HEK293 (cell line): ENCODE data around the gene SPOUT1.

ENCODE experiments used
- CTCF ChIA-PET: fragments of 350-600 bp; formaldehyde crosslinking; extraction: SDS; loops from one replicate; lab custom pipeline; 2021; ENCODE audit warnings: antibody characterized with exemption; lab: Yijun Ruan, JAX
- POLR2A ChIA-PET: fragments of 300-600 bp; formaldehyde crosslinking; extraction: SDS; loops from one replicate; lab custom pipeline; 2020; ENCODE audit warnings: antibody characterized with exemption, inconsistent platforms; lab: Yijun Ruan, JAX
- H3K27ac ChIP-seq: fragments of 200-500 bp; sonication (Bioruptor generic); 2 replicates; pipeline ENCODE4 v1.5.1; 2014; ENCODE audit warnings: low read depth, low read length, control low read depth, inconsistent platforms; ENCODE audit errors: extremely low read depth
- H3K36me3 ChIP-seq, 2 experiments: fragments of 200-500 bp in 1 of 2; sonication (Bioruptor generic) in 1 of 2; 1 replicate in 1 of 2; 2 replicates in 1 of 2; pipeline ENCODE4 v1.5.1; 2014 to 2017; ENCODE audit warnings: inconsistent platforms in 2 of 2, low read length in 2 of 2; ENCODE audit not compliant: control insufficient read depth in 2 of 2, insufficient read depth in 1 of 2
- H3K4me1 ChIP-seq: fragments of 200-500 bp; sonication (Bioruptor generic); 2 replicates; pipeline ENCODE4 v1.5.1; 2014; ENCODE audit warnings: mild to moderate bottlenecking, low read length, inconsistent platforms; ENCODE audit not compliant: control insufficient read depth, insufficient read depth
- H3K4me3 ChIP-seq: 2 replicates; pipeline ENCODE4 v1.5.1; 2011; ENCODE audit warnings: low read depth, mild to moderate bottlenecking, control low read depth, low read length, moderate library complexity
- H3K9me3 ChIP-seq: fragments of 200-500 bp; sonication (Bioruptor generic); 2 replicates; pipeline ENCODE4 v1.5.1; 2014; ENCODE audit warnings: low read depth, low read length, inconsistent platforms; ENCODE audit not compliant: control insufficient read depth, insufficient read depth
- PRDM2 ChIP-seq: fragments of 450-650 bp; formaldehyde crosslinking; IDR thresholded peaks from 2 replicates; pipeline ENCODE4 v1.5.1; 2016; ENCODE audit warnings: missing biosample characterization, missing genetic modification characterization, borderline replicate concordance
- SALL2 ChIP-seq: fragments of 450-650 bp; formaldehyde crosslinking; IDR thresholded peaks from 2 replicates; pipeline ENCODE4 v1.5.0; 2017; ENCODE audit warnings: missing biosample characterization, mild to moderate bottlenecking, missing genetic modification characterization, borderline replicate concordance
- SCRT1 ChIP-seq: fragments of 450-650 bp; formaldehyde crosslinking; IDR thresholded peaks from 2 replicates; pipeline ENCODE4 v1.5.1; 2016; ENCODE audit warnings: missing biosample characterization, missing genetic modification characterization, borderline replicate concordance
- SP3 ChIP-seq: fragments of 450-650 bp; formaldehyde crosslinking; IDR thresholded peaks from 2 replicates; pipeline ENCODE4 v1.5.1; 2016; ENCODE audit warnings: missing biosample characterization, missing genetic modification characterization
- ZNF114 ChIP-seq: fragments of 450-650 bp; formaldehyde crosslinking; IDR thresholded peaks from 2 replicates; pipeline ENCODE4 v1.5.0; 2017; ENCODE audit warnings: missing biosample characterization, missing genetic modification characterization
- ZNF121 ChIP-seq: fragments of 450-650 bp; formaldehyde crosslinking; IDR thresholded peaks from 2 replicates; pipeline ENCODE4 v1.5.1; 2016; ENCODE audit warnings: missing biosample characterization, missing genetic modification characterization
- ZNF174 ChIP-seq: fragments of 450-650 bp; formaldehyde crosslinking; IDR thresholded peaks from 2 replicates; pipeline ENCODE4 v1.5.0; 2017; ENCODE audit warnings: missing biosample characterization, mild to moderate bottlenecking, missing genetic modification characterization
- ZNF2 ChIP-seq: fragments of 450-650 bp; formaldehyde crosslinking; IDR thresholded peaks from 2 replicates; pipeline ENCODE4 v1.5.1; 2016; ENCODE audit warnings: missing biosample characterization, missing genetic modification characterization
- ZNF26 ChIP-seq: fragments of 450-650 bp; formaldehyde crosslinking; IDR thresholded peaks from 2 replicates; pipeline ENCODE4 v1.5.1; 2016; ENCODE audit warnings: missing biosample characterization, missing genetic modification characterization
- ZNF324 ChIP-seq: fragments of 450-650 bp; formaldehyde crosslinking; IDR thresholded peaks from 2 replicates; pipeline ENCODE4 v1.5.1; 2016; ENCODE audit warnings: missing biosample characterization, missing genetic modification characterization
- ZNF629 ChIP-seq: fragments of 450-650 bp; formaldehyde crosslinking; IDR thresholded peaks from 2 replicates; pipeline ENCODE4 v1.5.1; 2017; ENCODE audit warnings: missing biosample characterization, missing genetic modification characterization
- ZNF645 ChIP-seq: fragments of 450-650 bp; formaldehyde crosslinking; IDR thresholded peaks from 2 replicates; pipeline ENCODE4; 2016; ENCODE audit warnings: missing biosample characterization, missing genetic modification characterization
- ZNF707 ChIP-seq: fragments of 450-650 bp; formaldehyde crosslinking; IDR thresholded peaks from 2 replicates; pipeline ENCODE4 v1.5.1; 2016; ENCODE audit warnings: missing biosample characterization, missing genetic modification characterization
- ZNF791 ChIP-seq: fragments of 450-650 bp; formaldehyde crosslinking; IDR thresholded peaks from 2 replicates; pipeline ENCODE4 v1.5.1; 2016; ENCODE audit warnings: missing biosample characterization, missing genetic modification characterization
- ZNF792 ChIP-seq: fragments of 450-650 bp; formaldehyde crosslinking; IDR thresholded peaks from 2 replicates; pipeline ENCODE4 v1.5.1; 2016; ENCODE audit warnings: missing biosample characterization, missing genetic modification characterization
- TF ChIP-seq, protein P1 (sequence below): fragments of 450-650 bp; IDR thresholded peaks from 2 replicates; pipeline ENCODE4 v1.5.1; 2018; ENCODE audit warnings: missing biosample characterization, mild to moderate bottlenecking, missing genetic modification characterization
- TF ChIP-seq, protein P2 (sequence below): fragments of 450-650 bp; formaldehyde crosslinking; IDR thresholded peaks from 2 replicates; pipeline ENCODE4 v1.5.1; 2016; ENCODE audit warnings: missing biosample characterization, missing genetic modification characterization
- TF ChIP-seq, protein P3 (sequence below): fragments of 450-650 bp; formaldehyde crosslinking; IDR thresholded peaks from 2 replicates; pipeline ENCODE4 v1.5.1; 2016; ENCODE audit warnings: missing biosample characterization, missing genetic modification characterization, low read depth

Gene SPOUT1

GRCh38 chr9:128862401-128862851, 32.8 kb upstream of the SPOUT1 start:
- ChIA-PET CTCF (interaction anchor here (0.6 to 6.2 kb wide), 7 partner anchors 10 to 763 kb away, joined by 3 to 94 read pairs (median 8); partner anchors contain the start of genes KYAT1 and LRRC8A), POLR2A (no interaction called here)
- no peaks in the 10 kb centered on the region for H3K9me3 ChIP-seq
- H3K27ac ChIP-seq = no peak overlapping the region
- H3K4me3 ChIP-seq = no peak overlapping the region
- H3K4me1 ChIP-seq = no peaks in the 10 kb centered on the region; the same call in 1 of the 2 replicates
- no peaks in the 10 kb centered on the region for H3K36me3 ChIP-seq
- no peak for TF ChIP-seq ZNF121
- TF ChIP-seq, protein P1, sequence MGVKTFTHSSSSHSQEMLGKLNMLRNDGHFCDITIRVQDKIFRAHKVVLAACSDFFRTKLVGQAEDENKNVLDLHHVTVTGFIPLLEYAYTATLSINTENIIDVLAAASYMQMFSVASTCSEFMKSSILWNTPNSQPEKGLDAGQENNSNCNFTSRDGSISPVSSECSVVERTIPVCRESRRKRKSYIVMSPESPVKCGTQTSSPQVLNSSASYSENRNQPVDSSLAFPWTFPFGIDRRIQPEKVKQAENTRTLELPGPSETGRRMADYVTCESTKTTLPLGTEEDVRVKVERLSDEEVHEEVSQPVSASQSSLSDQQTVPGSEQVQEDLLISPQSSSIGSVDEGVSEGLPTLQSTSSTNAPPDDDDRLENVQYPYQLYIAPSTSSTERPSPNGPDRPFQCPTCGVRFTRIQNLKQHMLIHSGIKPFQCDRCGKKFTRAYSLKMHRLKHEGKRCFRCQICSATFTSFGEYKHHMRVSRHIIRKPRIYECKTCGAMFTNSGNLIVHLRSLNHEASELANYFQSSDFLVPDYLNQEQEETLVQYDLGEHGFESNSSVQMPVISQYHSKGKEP (tag by site-specific recombination) = no peak
- TF ChIP-seq, protein P2, sequence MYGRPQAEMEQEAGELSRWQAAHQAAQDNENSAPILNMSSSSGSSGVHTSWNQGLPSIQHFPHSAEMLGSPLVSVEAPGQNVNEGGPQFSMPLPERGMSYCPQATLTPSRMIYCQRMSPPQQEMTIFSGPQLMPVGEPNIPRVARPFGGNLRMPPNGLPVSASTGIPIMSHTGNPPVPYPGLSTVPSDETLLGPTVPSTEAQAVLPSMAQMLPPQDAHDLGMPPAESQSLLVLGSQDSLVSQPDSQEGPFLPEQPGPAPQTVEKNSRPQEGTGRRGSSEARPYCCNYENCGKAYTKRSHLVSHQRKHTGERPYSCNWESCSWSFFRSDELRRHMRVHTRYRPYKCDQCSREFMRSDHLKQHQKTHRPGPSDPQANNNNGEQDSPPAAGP (tag by site-specific recombination) = no peak
- no peak for TF ChIP-seq ZNF26 (tag by site-specific recombination)
- no peak for TF ChIP-seq SALL2 (tag by site-specific recombination)
- TF ChIP-seq ZNF2 (tag by site-specific recombination) = no peak
- no peak for TF ChIP-seq PRDM2 (tag by site-specific recombination)
- no peak for TF ChIP-seq ZNF324 (tag by site-specific recombination)
- TF ChIP-seq SP3 = no peak
- no peak for TF ChIP-seq ZNF114 (tag by site-specific recombination)
- no peak for TF ChIP-seq ZNF629
- no peak for TF ChIP-seq ZNF707 (tag by site-specific recombination)
- TF ChIP-seq ZNF174 (tag by site-specific recombination) = no peak
- no peak for TF ChIP-seq SCRT1 (tag by site-specific recombination)
- TF ChIP-seq, protein P3, sequence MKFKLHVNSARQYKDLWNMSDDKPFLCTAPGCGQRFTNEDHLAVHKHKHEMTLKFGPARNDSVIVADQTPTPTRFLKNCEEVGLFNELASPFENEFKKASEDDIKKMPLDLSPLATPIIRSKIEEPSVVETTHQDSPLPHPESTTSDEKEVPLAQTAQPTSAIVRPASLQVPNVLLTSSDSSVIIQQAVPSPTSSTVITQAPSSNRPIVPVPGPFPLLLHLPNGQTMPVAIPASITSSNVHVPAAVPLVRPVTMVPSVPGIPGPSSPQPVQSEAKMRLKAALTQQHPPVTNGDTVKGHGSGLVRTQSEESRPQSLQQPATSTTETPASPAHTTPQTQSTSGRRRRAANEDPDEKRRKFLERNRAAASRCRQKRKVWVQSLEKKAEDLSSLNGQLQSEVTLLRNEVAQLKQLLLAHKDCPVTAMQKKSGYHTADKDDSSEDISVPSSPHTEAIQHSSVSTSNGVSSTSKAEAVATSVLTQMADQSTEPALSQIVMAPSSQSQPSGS (tag by site-specific recombination) = no peak
- no peak for TF ChIP-seq ZNF791 (tag by site-specific recombination)
- TF ChIP-seq ZNF645 = no peak
- no peak for TF ChIP-seq ZNF792 (tag by site-specific recombination)
